Panc1 (cell line): ENCODE measurements around the gene GBP4.

ENCODE experiments used
- CTCF ChIP-seq: fragments of 450-650 bp; IDR thresholded peaks from 2 replicates; pipeline ENCODE4 v1.5.1; 2017; ENCODE audit warnings: mild to moderate bottlenecking
- POLR2AphosphoS5 ChIP-seq: IDR thresholded peaks from 2 replicates; pipeline ENCODE4 v1.6.1; 2012; ENCODE audit warnings: mild to moderate bottlenecking, low read depth, low read length, moderate library complexity
- REST ChIP-seq, 2 experiments: IDR thresholded peaks; 2 replicates each; pipeline ENCODE4 v1.6.1; 2011 to 2012; ENCODE audit warnings: low read depth in 2 of 2, control low read depth in 1 of 2, low read length in 1 of 2, mild to moderate bottlenecking in 1 of 2, moderate library complexity in 1 of 2; ENCODE audit not compliant: insufficient read depth in 1 of 2
- SIN3A ChIP-seq: IDR thresholded peaks from 2 replicates; pipeline ENCODE4 v1.6.1; 2012; ENCODE audit warnings: low read depth, mild to moderate bottlenecking, low read length, moderate library complexity, borderline replicate concordance; ENCODE audit not compliant: insufficient read depth
- TCF7L2 ChIP-seq: IDR thresholded peaks from 2 replicates; pipeline ENCODE4 v1.6.1; 2011; ENCODE audit warnings: mild to moderate bottlenecking, low read depth, low read length, inconsistent platforms

GRCh38 chr1:89133747-89134146 lies 65.0 kb downstream of the GBP4 start:
- TF ChIP-seq CTCF (no peak), POLR2AphosphoS5 (no peak), SIN3A (no peak), TCF7L2 (no peak), REST (IDR thresholded peaks at IDR 0.05; ENCODE audit: insufficient read depth in 1 of 2, low read depth in 2 of 2, low read length in 1 of 2) (no peak)
